ENCODE measurements around the gene FARS2.

FARS2 gene

GRCh38 chr6:5379647-5380242 lies 118.4 kb downstream of the FARS2 start:
- DNase-seq (ENCODE audit: low spot score) = peak; percentile 52

- no peak for DNase-seq (ENCODE audit: low spot score)
Observed at GRCh38 chr6:5383856-5384255, 122.5 kb downstream of the FARS2 start.

GRCh38 chr6:5384276-5384675 lies 123.0 kb downstream of the FARS2 start:
- DNase-seq (ENCODE audit: low spot score) = no peak

GRCh38 chr6:5388326-5388725 lies 127.0 kb downstream of the FARS2 start:
- no peak for DNase-seq (ENCODE audit: low spot score)

GRCh38 chr6:5389086-5389745 lies 127.9 kb downstream of the FARS2 start:
- peak; percentile 30 for DNase-seq (ENCODE audit: low spot score)

- no peak for DNase-seq (ENCODE audit: low spot score)
Observed at GRCh38 chr6:5390177-5390576, 128.9 kb downstream of the FARS2 start.

- DNase-seq (ENCODE audit: low spot score) = no peak
Observed at GRCh38 chr6:5394280-5394679, 133.0 kb downstream of the FARS2 start.

GRCh38 chr6:5395719-5396118 lies 134.4 kb downstream of the FARS2 start:
- DNase-seq (ENCODE audit: low spot score) = no peak

- no peak for DNase-seq (ENCODE audit: low spot score)
Observed at GRCh38 chr6:5398530-5398929, 137.2 kb downstream of the FARS2 start.

GRCh38 chr6:5399391-5399790 lies 138.1 kb downstream of the FARS2 start:
- no peak for DNase-seq (ENCODE audit: low spot score)

GRCh38 chr6:5401845-5402738 lies 140.8 kb downstream of the FARS2 start:
- no peak for DNase-seq (ENCODE audit: low spot score)

- no peak for DNase-seq (ENCODE audit: low spot score)
Observed at GRCh38 chr6:5403076-5403475, 141.8 kb downstream of the FARS2 start.

- DNase-seq (ENCODE audit: low spot score) = no peak
Observed at GRCh38 chr6:5403609-5404008, 142.3 kb downstream of the FARS2 start.

GRCh38 chr6:5405976-5406375 lies 144.7 kb downstream of the FARS2 start:
- DNase-seq (ENCODE audit: low spot score) = no peak

GRCh38 chr6:5411414-5411813 lies 150.1 kb downstream of the FARS2 start:
- no peak for DNase-seq (ENCODE audit: low spot score)

GRCh38 chr6:5412017-5412416 lies 150.7 kb downstream of the FARS2 start:
- DNase-seq (ENCODE audit: low spot score) = no peak

GRCh38 chr6:5412663-5413062 lies 151.3 kb downstream of the FARS2 start:
- DNase-seq (ENCODE audit: low spot score) = no peak

- DNase-seq (ENCODE audit: low spot score) = no peak
Observed at GRCh38 chr6:5416250-5416649, 154.9 kb downstream of the FARS2 start.

- DNase-seq (ENCODE audit: low spot score) = peak; percentile 74
Observed at GRCh38 chr6:5422321-5422915, 161.1 kb downstream of the FARS2 start.

- no peak for DNase-seq (ENCODE audit: low spot score)
Observed at GRCh38 chr6:5423251-5423650, 161.9 kb downstream of the FARS2 start.

GRCh38 chr6:5424726-5425125 lies 163.4 kb downstream of the FARS2 start:
- no peak for DNase-seq (ENCODE audit: low spot score)

GRCh38 chr6:5425267-5425666 lies 164.0 kb downstream of the FARS2 start:
- DNase-seq (ENCODE audit: low spot score) = no peak

- no peak for DNase-seq (ENCODE audit: low spot score)
Observed at GRCh38 chr6:5425797-5426196, 164.5 kb downstream of the FARS2 start.
